ENCODE results near the gene LCOR.

DNA sequence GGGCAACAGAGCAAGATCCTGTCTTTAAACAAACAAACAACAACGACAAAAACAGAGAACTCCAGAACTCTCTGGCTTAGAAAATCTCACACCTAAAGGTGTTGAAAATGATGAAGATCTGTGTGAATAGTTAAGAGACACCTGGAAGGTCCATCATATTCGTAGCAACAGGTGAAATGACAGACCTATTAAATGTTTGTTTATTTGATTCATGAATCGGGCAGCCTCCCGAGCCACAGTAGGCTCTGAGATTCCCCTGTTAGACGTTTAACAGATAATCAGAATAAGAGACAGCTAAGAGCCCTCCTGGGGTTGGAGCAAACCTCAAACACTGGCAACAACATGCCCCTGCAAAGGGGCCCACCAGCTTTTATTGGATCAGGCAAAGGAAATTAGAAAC is 103.7 kb downstream of the LCOR start:
- TF ChIP-seq, protein P1, sequence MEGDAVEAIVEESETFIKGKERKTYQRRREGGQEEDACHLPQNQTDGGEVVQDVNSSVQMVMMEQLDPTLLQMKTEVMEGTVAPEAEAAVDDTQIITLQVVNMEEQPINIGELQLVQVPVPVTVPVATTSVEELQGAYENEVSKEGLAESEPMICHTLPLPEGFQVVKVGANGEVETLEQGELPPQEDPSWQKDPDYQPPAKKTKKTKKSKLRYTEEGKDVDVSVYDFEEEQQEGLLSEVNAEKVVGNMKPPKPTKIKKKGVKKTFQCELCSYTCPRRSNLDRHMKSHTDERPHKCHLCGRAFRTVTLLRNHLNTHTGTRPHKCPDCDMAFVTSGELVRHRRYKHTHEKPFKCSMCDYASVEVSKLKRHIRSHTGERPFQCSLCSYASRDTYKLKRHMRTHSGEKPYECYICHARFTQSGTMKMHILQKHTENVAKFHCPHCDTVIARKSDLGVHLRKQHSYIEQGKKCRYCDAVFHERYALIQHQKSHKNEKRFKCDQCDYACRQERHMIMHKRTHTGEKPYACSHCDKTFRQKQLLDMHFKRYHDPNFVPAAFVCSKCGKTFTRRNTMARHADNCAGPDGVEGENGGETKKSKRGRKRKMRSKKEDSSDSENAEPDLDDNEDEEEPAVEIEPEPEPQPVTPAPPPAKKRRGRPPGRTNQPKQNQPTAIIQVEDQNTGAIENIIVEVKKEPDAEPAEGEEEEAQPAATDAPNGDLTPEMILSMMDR (conservative IDR thresholded peaks at IDR 0.05; ENCODE audit: low read depth, low read length): no peak
- TF ChIP-seq EZH2 (IDR thresholded peaks at IDR 0.05; ENCODE audit: borderline replicate concordance, low read depth, low read length, poor library complexity, severe bottlenecking): no peak

Data from A673 (cell line).